ENCODE results near the gene RAMP2. TPM values are rescaled to one million over a fixed set of nuclear protein-coding genes. Genes with fewer than 3 reads are reported as not detected.

RAMP2 gene
- total RNA-seq, 1 experiment from 2014 or later = 10.9 TPM

DNA sequence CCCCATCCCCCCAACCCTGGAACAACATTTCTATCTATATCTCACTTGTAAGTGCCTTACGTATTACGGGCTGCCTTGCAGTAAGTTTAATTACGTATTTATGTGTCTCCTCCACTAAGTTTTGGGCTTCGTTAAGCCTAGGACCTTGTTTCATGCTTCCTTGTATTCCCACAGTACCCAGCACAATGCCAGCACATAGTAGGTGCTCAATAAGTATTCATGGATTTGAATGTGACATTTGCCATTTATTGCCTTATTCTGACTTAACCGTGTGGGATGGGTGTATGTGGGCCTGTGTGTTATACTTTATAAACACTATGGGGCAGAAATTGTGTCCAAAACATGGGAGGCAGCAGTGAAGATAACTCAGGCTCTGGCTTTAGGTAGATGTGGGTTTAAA is 31.5 kb downstream of the RAMP2 start:
- DNase-seq (ENCODE audit: low spot score) = no peak
- ATAC-seq = no peak
- H3K27me3 Mint-ChIP-seq (ENCODE audit: low read depth) = peaks cover 29% of the 10 kb centered on the region
- TF ChIP-seq ZNF423 (CRISPR knock-in tag; IDR thresholded peaks at IDR 0.05) (no peak), ERG (CRISPR knock-in tag; IDR thresholded peaks at IDR 0.05) (no peak), ZNF416 (CRISPR knock-in tag; IDR thresholded peaks at IDR 0.05) (no peak)
- TF ChIP-seq, protein P1, sequence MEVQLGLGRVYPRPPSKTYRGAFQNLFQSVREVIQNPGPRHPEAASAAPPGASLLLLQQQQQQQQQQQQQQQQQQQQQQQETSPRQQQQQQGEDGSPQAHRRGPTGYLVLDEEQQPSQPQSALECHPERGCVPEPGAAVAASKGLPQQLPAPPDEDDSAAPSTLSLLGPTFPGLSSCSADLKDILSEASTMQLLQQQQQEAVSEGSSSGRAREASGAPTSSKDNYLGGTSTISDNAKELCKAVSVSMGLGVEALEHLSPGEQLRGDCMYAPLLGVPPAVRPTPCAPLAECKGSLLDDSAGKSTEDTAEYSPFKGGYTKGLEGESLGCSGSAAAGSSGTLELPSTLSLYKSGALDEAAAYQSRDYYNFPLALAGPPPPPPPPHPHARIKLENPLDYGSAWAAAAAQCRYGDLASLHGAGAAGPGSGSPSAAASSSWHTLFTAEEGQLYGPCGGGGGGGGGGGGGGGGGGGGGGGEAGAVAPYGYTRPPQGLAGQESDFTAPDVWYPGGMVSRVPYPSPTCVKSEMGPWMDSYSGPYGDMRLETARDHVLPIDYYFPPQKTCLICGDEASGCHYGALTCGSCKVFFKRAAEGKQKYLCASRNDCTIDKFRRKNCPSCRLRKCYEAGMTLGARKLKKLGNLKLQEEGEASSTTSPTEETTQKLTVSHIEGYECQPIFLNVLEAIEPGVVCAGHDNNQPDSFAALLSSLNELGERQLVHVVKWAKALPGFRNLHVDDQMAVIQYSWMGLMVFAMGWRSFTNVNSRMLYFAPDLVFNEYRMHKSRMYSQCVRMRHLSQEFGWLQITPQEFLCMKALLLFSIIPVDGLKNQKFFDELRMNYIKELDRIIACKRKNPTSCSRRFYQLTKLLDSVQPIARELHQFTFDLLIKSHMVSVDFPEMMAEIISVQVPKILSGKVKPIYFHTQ (CRISPR knock-in tag; IDR thresholded peaks at IDR 0.05) = no peak
- POLR2A ChIA-PET = no interaction called here
- H3K4me3 Mint-ChIP-seq = no peak overlapping the region
- H3K27ac Mint-ChIP-seq = no peak overlapping the region
- H3K4me1 Mint-ChIP-seq = peaks cover 2% of the 10 kb centered on the region; the same call in 1 of the 2 replicates
- H3K36me3 Mint-ChIP-seq = peaks cover 4% of the 10 kb centered on the region; the same call in 1 of the 2 replicates
- no peaks in the 10 kb centered on the region for H3K9me3 Mint-ChIP-seq
- CTCF ChIA-PET = no interaction called here

DNA sequence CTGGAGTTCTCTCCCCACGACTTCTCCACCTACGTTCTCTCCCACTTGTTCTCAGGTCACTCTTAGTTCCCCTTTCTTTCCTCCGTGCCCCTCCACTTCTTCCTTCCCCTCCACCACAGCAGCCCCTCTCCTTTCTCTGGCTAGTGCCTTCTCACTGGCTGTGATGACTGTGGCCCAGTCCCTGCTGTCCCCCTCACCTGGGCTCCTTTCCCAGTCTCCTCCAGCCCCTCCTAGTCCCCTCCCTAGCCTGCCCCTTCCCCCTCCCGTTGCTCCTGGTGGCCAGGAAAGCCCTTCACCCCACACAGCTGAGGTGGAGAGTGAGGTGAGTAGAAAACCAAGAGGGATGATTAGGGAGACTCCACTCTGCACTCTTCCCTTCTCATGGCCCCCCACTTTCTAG is 34.0 kb downstream of the RAMP2 start:
- H3K27ac Mint-ChIP-seq = no peak overlapping the region
- no peak for ATAC-seq
- TF ChIP-seq RORB (CRISPR knock-in tag; IDR thresholded peaks at IDR 0.05) (no peak), ZNF263 (CRISPR knock-in tag; IDR thresholded peaks at IDR 0.05; ENCODE audit: low read depth) (no peak), STAT6 (CRISPR knock-in tag; conservative IDR thresholded peaks at IDR 0.05; ENCODE audit: low read depth) (no peak), NFATC4 (CRISPR knock-in tag; IDR thresholded peaks at IDR 0.05) (no peak), ZBTB43 (CRISPR knock-in tag; IDR thresholded peaks at IDR 0.05) (no peak), ERG (CRISPR knock-in tag; IDR thresholded peaks at IDR 0.05) (no peak), CREM (CRISPR knock-in tag; IDR thresholded peaks at IDR 0.05) (no peak), ESRRA (CRISPR knock-in tag; IDR thresholded peaks at IDR 0.05; ENCODE audit: borderline replicate concordance) (no peak), JUN (CRISPR knock-in tag; IDR thresholded peaks at IDR 0.05) (no peak), GABPB1 (CRISPR knock-in tag; IDR thresholded peaks at IDR 0.05) (no peak), GRHL2 (CRISPR knock-in tag; IDR thresholded peaks at IDR 0.05; ENCODE audit: insufficient replicate concordance, severe bottlenecking) (no peak)
- TF ChIP-seq, protein P2, sequence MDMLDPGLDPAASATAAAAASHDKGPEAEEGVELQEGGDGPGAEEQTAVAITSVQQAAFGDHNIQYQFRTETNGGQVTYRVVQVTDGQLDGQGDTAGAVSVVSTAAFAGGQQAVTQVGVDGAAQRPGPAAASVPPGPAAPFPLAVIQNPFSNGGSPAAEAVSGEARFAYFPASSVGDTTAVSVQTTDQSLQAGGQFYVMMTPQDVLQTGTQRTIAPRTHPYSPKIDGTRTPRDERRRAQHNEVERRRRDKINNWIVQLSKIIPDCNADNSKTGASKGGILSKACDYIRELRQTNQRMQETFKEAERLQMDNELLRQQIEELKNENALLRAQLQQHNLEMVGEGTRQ (CRISPR knock-in tag; IDR thresholded peaks at IDR 0.05) = no peak
- TF ChIP-seq, protein P3, sequence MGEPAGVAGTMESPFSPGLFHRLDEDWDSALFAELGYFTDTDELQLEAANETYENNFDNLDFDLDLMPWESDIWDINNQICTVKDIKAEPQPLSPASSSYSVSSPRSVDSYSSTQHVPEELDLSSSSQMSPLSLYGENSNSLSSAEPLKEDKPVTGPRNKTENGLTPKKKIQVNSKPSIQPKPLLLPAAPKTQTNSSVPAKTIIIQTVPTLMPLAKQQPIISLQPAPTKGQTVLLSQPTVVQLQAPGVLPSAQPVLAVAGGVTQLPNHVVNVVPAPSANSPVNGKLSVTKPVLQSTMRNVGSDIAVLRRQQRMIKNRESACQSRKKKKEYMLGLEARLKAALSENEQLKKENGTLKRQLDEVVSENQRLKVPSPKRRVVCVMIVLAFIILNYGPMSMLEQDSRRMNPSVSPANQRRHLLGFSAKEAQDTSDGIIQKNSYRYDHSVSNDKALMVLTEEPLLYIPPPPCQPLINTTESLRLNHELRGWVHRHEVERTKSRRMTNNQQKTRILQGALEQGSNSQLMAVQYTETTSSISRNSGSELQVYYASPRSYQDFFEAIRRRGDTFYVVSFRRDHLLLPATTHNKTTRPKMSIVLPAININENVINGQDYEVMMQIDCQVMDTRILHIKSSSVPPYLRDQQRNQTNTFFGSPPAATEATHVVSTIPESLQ (CRISPR knock-in tag; IDR thresholded peaks at IDR 0.05) = no peak
- TF ChIP-seq, protein P4, sequence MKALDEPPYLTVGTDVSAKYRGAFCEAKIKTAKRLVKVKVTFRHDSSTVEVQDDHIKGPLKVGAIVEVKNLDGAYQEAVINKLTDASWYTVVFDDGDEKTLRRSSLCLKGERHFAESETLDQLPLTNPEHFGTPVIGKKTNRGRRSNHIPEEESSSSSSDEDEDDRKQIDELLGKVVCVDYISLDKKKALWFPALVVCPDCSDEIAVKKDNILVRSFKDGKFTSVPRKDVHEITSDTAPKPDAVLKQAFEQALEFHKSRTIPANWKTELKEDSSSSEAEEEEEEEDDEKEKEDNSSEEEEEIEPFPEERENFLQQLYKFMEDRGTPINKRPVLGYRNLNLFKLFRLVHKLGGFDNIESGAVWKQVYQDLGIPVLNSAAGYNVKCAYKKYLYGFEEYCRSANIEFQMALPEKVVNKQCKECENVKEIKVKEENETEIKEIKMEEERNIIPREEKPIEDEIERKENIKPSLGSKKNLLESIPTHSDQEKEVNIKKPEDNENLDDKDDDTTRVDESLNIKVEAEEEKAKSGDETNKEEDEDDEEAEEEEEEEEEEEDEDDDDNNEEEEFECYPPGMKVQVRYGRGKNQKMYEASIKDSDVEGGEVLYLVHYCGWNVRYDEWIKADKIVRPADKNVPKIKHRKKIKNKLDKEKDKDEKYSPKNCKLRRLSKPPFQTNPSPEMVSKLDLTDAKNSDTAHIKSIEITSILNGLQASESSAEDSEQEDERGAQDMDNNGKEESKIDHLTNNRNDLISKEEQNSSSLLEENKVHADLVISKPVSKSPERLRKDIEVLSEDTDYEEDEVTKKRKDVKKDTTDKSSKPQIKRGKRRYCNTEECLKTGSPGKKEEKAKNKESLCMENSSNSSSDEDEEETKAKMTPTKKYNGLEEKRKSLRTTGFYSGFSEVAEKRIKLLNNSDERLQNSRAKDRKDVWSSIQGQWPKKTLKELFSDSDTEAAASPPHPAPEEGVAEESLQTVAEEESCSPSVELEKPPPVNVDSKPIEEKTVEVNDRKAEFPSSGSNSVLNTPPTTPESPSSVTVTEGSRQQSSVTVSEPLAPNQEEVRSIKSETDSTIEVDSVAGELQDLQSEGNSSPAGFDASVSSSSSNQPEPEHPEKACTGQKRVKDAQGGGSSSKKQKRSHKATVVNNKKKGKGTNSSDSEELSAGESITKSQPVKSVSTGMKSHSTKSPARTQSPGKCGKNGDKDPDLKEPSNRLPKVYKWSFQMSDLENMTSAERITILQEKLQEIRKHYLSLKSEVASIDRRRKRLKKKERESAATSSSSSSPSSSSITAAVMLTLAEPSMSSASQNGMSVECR (CRISPR knock-in tag; IDR thresholded peaks at IDR 0.05; ENCODE audit: borderline replicate concordance) = no peak

More for the DNA sequence above, 34.0 kb downstream of the RAMP2 start:
- peaks cover 27% of the 10 kb centered on the region for H3K27me3 Mint-ChIP-seq (ENCODE audit: low read depth)
- H3K4me3 Mint-ChIP-seq = no peak overlapping the region
- peaks cover 6% of the 10 kb centered on the region; the same call in 1 of the 2 replicates for H3K4me1 Mint-ChIP-seq
- ChIA-PET CTCF (interaction anchor here (0.6 to 1.2 kb wide), 2 partner anchors 32 to 268 kb away, joined by 3 to 5 read pairs; no protein-coding TSS in a partner anchor), POLR2A (no interaction called here)
- DNase-seq (ENCODE audit: low spot score) = no peak
- H3K9me3 Mint-ChIP-seq = peaks cover 6% of the 10 kb centered on the region
- peaks cover 8% of the 10 kb centered on the region for H3K36me3 Mint-ChIP-seq
